SK-N-SH (cell line): ENCODE measurements around the gene RFX5. TPM values are rescaled to one million over a fixed set of nuclear protein-coding genes. Genes with fewer than 3 reads are reported as not detected.

Source experiments
- CTCF ChIA-PET: fragments of 300-600, 350-600 bp; formaldehyde crosslinking; extraction: SDS; loops from one replicate; lab custom pipeline; 2021; lab: Yijun Ruan, JAX
- POLR2A ChIA-PET: fragments of 350-600 bp; sonication (Branson Sonifier 250); formaldehyde crosslinking; extraction: SDS; loops from one replicate; lab custom pipeline; 2020; ENCODE audit warnings: antibody characterized with exemption, inconsistent platforms; lab: Yijun Ruan, JAX
- DNase-seq: peaks from one replicate; pipeline ENCODE4 v3.0.0; 2012
- H2AFZ ChIP-seq: fragments of 200-600 bp; sonication (generic); 2 replicates; pipeline ENCODE4 v1.8.1; 2016; ENCODE audit warnings: antibody characterized with exemption, mild to moderate bottlenecking, low read depth
- H3F3A ChIP-seq: fragments of 200-600 bp; sonication (generic); replicated peaks from 2 replicates; pipeline ENCODE3; 2016; ENCODE audit warnings: antibody characterized with exemption, mild to moderate bottlenecking; ENCODE audit not compliant: insufficient read depth
- H3K27ac ChIP-seq, 2 experiments: fragments of 200-500 bp in 1 of 2; fragments of 200-600 bp in 1 of 2; sonication (Bioruptor generic) in 1 of 2; sonication (generic), shearing (Covaris generic) in 1 of 2; 2 replicates each; pipeline versions ENCODE4 v1.5.1 to v1.6.1; 2014 to 2016; ENCODE audit warnings: low read depth in 2 of 2, inconsistent platforms in 1 of 2, low read length in 1 of 2, mild to moderate bottlenecking in 1 of 2, mixed read lengths in 1 of 2
- H3K27me3 ChIP-seq: fragments of 200-600 bp; sonication (generic), shearing (Covaris generic); 2 replicates; pipeline ENCODE4 v1.6.1; 2016; ENCODE audit warnings: mixed run types; ENCODE audit not compliant: insufficient read depth
- H3K36me3 ChIP-seq, 2 experiments: fragments of 200-500 bp in 1 of 2; fragments of 200-600 bp in 1 of 2; sonication (Bioruptor generic) in 1 of 2; sonication (generic) in 1 of 2; replicated peaks in 1 of 2; 2 replicates each; pipeline versions ENCODE3 to v1.5.1; 2014 to 2016; ENCODE audit warnings: low read length in 1 of 2, mild to moderate bottlenecking in 1 of 2; ENCODE audit not compliant: insufficient read depth in 2 of 2, control insufficient read depth in 1 of 2
- H3K4me1 ChIP-seq, 2 experiments: fragments of 200-500 bp in 1 of 2; fragments of 200-600 bp in 1 of 2; sonication (Bioruptor generic) in 1 of 2; sonication (generic), shearing (Covaris generic) in 1 of 2; 2 replicates each; pipeline versions ENCODE4 v1.5.1 to v1.6.1; 2014 to 2016; ENCODE audit warnings: low read depth in 1 of 2, low read length in 1 of 2, mixed run types in 1 of 2; ENCODE audit not compliant: insufficient read depth in 2 of 2, control insufficient read depth in 1 of 2
- H3K4me2 ChIP-seq: fragments of 200-600 bp; sonication (generic), shearing (Covaris generic); 2 replicates; pipeline ENCODE4 v1.6.1; 2017; ENCODE audit warnings: mixed run types
- H3K4me3 ChIP-seq, 2 experiments: fragments of 200-500 bp in 1 of 2; fragments of 200-600 bp in 1 of 2; sonication (Bioruptor generic) in 1 of 2; sonication (generic), shearing (Covaris generic) in 1 of 2; 2 replicates each; pipeline versions ENCODE4 v1.5.1 to v1.8.1; 2014 to 2016; ENCODE audit warnings: low read depth in 2 of 2, inconsistent platforms in 1 of 2, low read length in 1 of 2, mild to moderate bottlenecking in 1 of 2, mixed read lengths in 1 of 2, moderate library complexity in 1 of 2
- H3K79me2 ChIP-seq: fragments of 200-600 bp; sonication (generic); 2 replicates; pipeline ENCODE4 v1.8.1; 2017; ENCODE audit warnings: mild to moderate bottlenecking; ENCODE audit not compliant: insufficient read depth
- H3K9ac ChIP-seq: fragments of 200-600 bp; sonication (generic); 2 replicates; pipeline ENCODE4 v1.6.1; 2017; ENCODE audit warnings: mixed run types
- H3K9me2 ChIP-seq: fragments of 200-600 bp; sonication (generic); 2 replicates; pipeline ENCODE4 v1.6.1; 2017; ENCODE audit warnings: mixed run types
- H3K9me3 ChIP-seq: fragments of 200-600 bp; sonication (generic); 2 replicates; pipeline ENCODE4 v1.6.1; 2017; ENCODE audit warnings: mixed run types, mild to moderate bottlenecking, moderate library complexity
- H4K20me1 ChIP-seq: fragments of 200-600 bp; sonication (generic); 2 replicates; pipeline ENCODE4 v1.6.1; 2017; ENCODE audit warnings: mild to moderate bottlenecking, mixed run types; ENCODE audit not compliant: insufficient read depth
- CTCF ChIP-seq: fragments of 200-600 bp; sonication (generic); IDR thresholded peaks from 2 replicates; pipeline ENCODE4 v1.6.1; 2017; ENCODE audit warnings: antibody characterized with exemption, mild to moderate bottlenecking, moderate library complexity
- EZH2phosphoT487 ChIP-seq: fragments of 200-600 bp; sonication (generic); IDR thresholded peaks from 2 replicates; pipeline ENCODE4 v1.6.1; 2017; ENCODE audit warnings: low read depth, mixed run types, mild to moderate bottlenecking, antibody characterized with exemption, moderate library complexity, borderline replicate concordance
- FOSL2 ChIP-seq: IDR thresholded peaks from 2 replicates; pipeline ENCODE4 v1.4.0; 2012; ENCODE audit warnings: low read depth, mild to moderate bottlenecking, moderate library complexity, borderline replicate concordance
- FOXM1 ChIP-seq: IDR thresholded peaks from 2 replicates; pipeline ENCODE4 v1.4.0; 2012; ENCODE audit warnings: low read depth, mild to moderate bottlenecking
- JUND ChIP-seq: IDR thresholded peaks from 2 replicates; pipeline ENCODE4 v1.4.0; 2012
- MAX ChIP-seq: IDR thresholded peaks from 2 replicates; pipeline ENCODE4 v1.4.0; 2012; ENCODE audit warnings: low read depth
- MEF2A ChIP-seq: IDR thresholded peaks from 2 replicates; pipeline ENCODE4 v1.4.0; 2012; ENCODE audit warnings: low read depth, borderline replicate concordance
- NRF1 ChIP-seq: IDR thresholded peaks from 2 replicates; pipeline ENCODE4 v1.6.1; 2012; ENCODE audit warnings: low read depth, mild to moderate bottlenecking, low read length
- PBX3 ChIP-seq: IDR thresholded peaks from 2 replicates; pipeline ENCODE4; 2012
- POLR2AphosphoS5 ChIP-seq: IDR thresholded peaks from 2 replicates; pipeline ENCODE4 v1.6.1; 2012; ENCODE audit warnings: low read depth, low read length
- RAD21 ChIP-seq: IDR thresholded peaks from 2 replicates; pipeline ENCODE4 v1.6.1; 2012; ENCODE audit warnings: mild to moderate bottlenecking, low read length
- RCOR1 ChIP-seq: fragments of 150-350 bp; IDR thresholded peaks from 2 replicates; pipeline ENCODE4 v1.6.1; 2017; ENCODE audit warnings: antibody characterized with exemption, low read length
- REST ChIP-seq: IDR thresholded peaks from 2 replicates; pipeline ENCODE4 v1.6.1; 2012; ENCODE audit warnings: mild to moderate bottlenecking, low read depth, low read length, moderate library complexity
- RFX5 ChIP-seq: IDR thresholded peaks from 2 replicates; pipeline ENCODE4 v1.6.1; 2012; ENCODE audit warnings: mild to moderate bottlenecking, improper control_type of control experiment, low read length
- RXRA ChIP-seq: IDR thresholded peaks from 2 replicates; pipeline ENCODE4 v1.4.0; 2012; ENCODE audit warnings: low read depth, mild to moderate bottlenecking, borderline replicate concordance
- SIN3A ChIP-seq: IDR thresholded peaks from 2 replicates; pipeline ENCODE4 v1.6.1; 2012; ENCODE audit warnings: low read depth, mild to moderate bottlenecking, low read length, moderate library complexity, borderline replicate concordance
- SMC3 ChIP-seq: IDR thresholded peaks from 2 replicates; pipeline ENCODE4 v1.6.1; 2012; ENCODE audit warnings: low read depth, low read length, improper control_type of control experiment
- USF1 ChIP-seq: IDR thresholded peaks from 2 replicates; pipeline ENCODE4 v1.4.0; 2012; ENCODE audit warnings: low read depth, borderline replicate concordance
- USF2 ChIP-seq: fragments of 150-350 bp; IDR thresholded peaks from 2 replicates; pipeline ENCODE4 v1.6.1; 2017; ENCODE audit warnings: antibody characterized with exemption, low read length, low read depth, borderline replicate concordance
- YY1 ChIP-seq: IDR thresholded peaks from 2 replicates; pipeline ENCODE4 v1.4.0; 2012; ENCODE audit warnings: low read depth, mild to moderate bottlenecking
- ZBTB33 ChIP-seq: IDR thresholded peaks from 2 replicates; pipeline ENCODE4 v1.4.0; 2012; ENCODE audit warnings: low read depth, borderline replicate concordance
- WGBS: methylation state at CpG from one replicate; pipeline ENCODE4 v1.1.6; 2017; ENCODE audit warnings: low lambda C conversion rate; 5-methylcytosine and 5-hydroxymethylcytosine counted together
- polyA plus RNA-seq, 3 experiments: library from polyadenylated mRNA; depleted of rRNA; stranded (reverse); fragments of >200 nt; gene quantifications; 2 replicates each; pipeline ENCODE4 v1.2.3, GENCODE V29; 2012

Gene RFX5
- polyA plus RNA-seq, 1 of the 3 experiments (the other 2 are of a cell fraction), result 29.1 TPM

- DNase-seq, result peak; percentile 30
- Histone ChIP-seq H3K27ac (peak overlapping the region; percentile 32 to 90; a peak in 3 of 4 replicates), H3K36me3 (peaks cover 36 to 61% of the 10 kb centered on the region in 2 experiments), H3K9me3 (no peaks in the 10 kb centered on the region), H3K4me3 (no peak overlapping the region), H3K9ac (peak overlapping the region; percentile 47; the same call in 1 of the 2 replicates), H3K9me2 (no peaks in the 10 kb centered on the region), H3K4me2 (peak overlapping the region; percentile 59), H2AFZ (no peak overlapping the region), H3F3A (peaks cover 32% of the 10 kb centered on the region), H3K4me1 (peaks cover 27 to 44% of the 10 kb centered on the region in 2 experiments), H3K79me2 (peaks cover 43% of the 10 kb centered on the region; the same call in 1 of the 2 replicates), H4K20me1 (peaks cover 14% of the 10 kb centered on the region), H3K27me3 (no peaks in the 10 kb centered on the region)
- ChIA-PET POLR2A (no interaction called here), CTCF (interaction anchor here (0.9 to 15.1 kb wide), 4 partner anchors 10 to 212 kb away, joined by 4 to 309 read pairs (median 24); no protein-coding TSS in a partner anchor)
- WGBS, result 41% methylated on average over 6 of the region's 7 CpGs
- peak; percentile 89; the same call in 1 of the 2 replicates for TF ChIP-seq RXRA
- no peak for TF ChIP-seq SMC3
- TF ChIP-seq FOSL2, result peak; percentile 100
- peak; percentile 92 for TF ChIP-seq MAX
- TF ChIP-seq NRF1, result no peak
- peak; percentile 91 for TF ChIP-seq POLR2AphosphoS5
- TF ChIP-seq RCOR1, result 0 out of 2 replicates have a peak, but pooled peaks have one; percentile 19
- peak; percentile 94 for TF ChIP-seq PBX3
- TF ChIP-seq MEF2A, result no peak
- no peak for TF ChIP-seq YY1
- no peak for TF ChIP-seq CTCF
- no peak for TF ChIP-seq USF1
- peak; percentile 100 for TF ChIP-seq SIN3A
- TF ChIP-seq USF2, result no peak
- TF ChIP-seq RAD21, result no peak
- TF ChIP-seq RFX5, result no peak
- 0 out of 2 replicates have a peak, but pooled peaks have one; percentile 55 for TF ChIP-seq REST
- no peak for TF ChIP-seq EZH2phosphoT487
- TF ChIP-seq JUND, result peak; percentile 99
- 0 out of 2 replicates have a peak, but pooled peaks have one; percentile 26 for TF ChIP-seq FOXM1
- peak; percentile 80 for TF ChIP-seq ZBTB33
Measured at GRCh38 chr1:151311589-151312331, 35.3 kb downstream of the RFX5 start.
